ENCODE results near the gene ARRDC4. TPM values are rescaled to one million over a fixed set of nuclear protein-coding genes. Genes with fewer than 3 reads are reported as not detected.

The ARRDC4 gene
- total RNA-seq, 1 experiment from 2014 or later: 3.2 TPM

GRCh38 chr15:97931314-97931713 is 29.2 kb upstream of the ARRDC4 start:
- no peaks in the 10 kb centered on the region for H3K9me3 ChIP-seq
- no peak for DNase-seq
- CTCF ChIA-PET: no interaction called here
- no TSS peak for BruUV-seq (replicated peaks)
- Mint-ChIP-seq H3K9me3 (ENCODE audit: unreplicated experiment) (peaks cover 32% of the 10 kb centered on the region), H3K27me3 (ENCODE audit: insufficient read depth, unreplicated experiment) (no peaks in the 10 kb centered on the region), H3K4me3 (ENCODE audit: unreplicated experiment) (no peak overlapping the region), H3K36me3 (ENCODE audit: insufficient read depth, unreplicated experiment) (no peaks in the 10 kb centered on the region), H3K27ac (ENCODE audit: unreplicated experiment) (no peak overlapping the region), H3K4me1 (ENCODE audit: low read depth, unreplicated experiment) (no peaks in the 10 kb centered on the region)
- no peak overlapping the region for H3K4me3 ChIP-seq (ENCODE audit: low read depth, low read length)
- H3K4me1 ChIP-seq: no peaks in the 10 kb centered on the region
- no peaks in the 10 kb centered on the region for H3K36me3 ChIP-seq (ENCODE audit: control insufficient read depth, insufficient read depth, low read length)
- TF ChIP-seq, protein P1, sequence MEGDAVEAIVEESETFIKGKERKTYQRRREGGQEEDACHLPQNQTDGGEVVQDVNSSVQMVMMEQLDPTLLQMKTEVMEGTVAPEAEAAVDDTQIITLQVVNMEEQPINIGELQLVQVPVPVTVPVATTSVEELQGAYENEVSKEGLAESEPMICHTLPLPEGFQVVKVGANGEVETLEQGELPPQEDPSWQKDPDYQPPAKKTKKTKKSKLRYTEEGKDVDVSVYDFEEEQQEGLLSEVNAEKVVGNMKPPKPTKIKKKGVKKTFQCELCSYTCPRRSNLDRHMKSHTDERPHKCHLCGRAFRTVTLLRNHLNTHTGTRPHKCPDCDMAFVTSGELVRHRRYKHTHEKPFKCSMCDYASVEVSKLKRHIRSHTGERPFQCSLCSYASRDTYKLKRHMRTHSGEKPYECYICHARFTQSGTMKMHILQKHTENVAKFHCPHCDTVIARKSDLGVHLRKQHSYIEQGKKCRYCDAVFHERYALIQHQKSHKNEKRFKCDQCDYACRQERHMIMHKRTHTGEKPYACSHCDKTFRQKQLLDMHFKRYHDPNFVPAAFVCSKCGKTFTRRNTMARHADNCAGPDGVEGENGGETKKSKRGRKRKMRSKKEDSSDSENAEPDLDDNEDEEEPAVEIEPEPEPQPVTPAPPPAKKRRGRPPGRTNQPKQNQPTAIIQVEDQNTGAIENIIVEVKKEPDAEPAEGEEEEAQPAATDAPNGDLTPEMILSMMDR (IDR thresholded peaks at IDR 0.05; ENCODE audit: insufficient read depth in 1 of 2, low read depth in 1 of 2, low read length in 1 of 2, severe bottlenecking in 1 of 2, unreplicated experiment in 1 of 2): no peak
- H3K27me3 ChIP-seq (replicated peaks; ENCODE audit: control insufficient read depth, insufficient read depth, low read length): no peaks in the 10 kb centered on the region
- intact Hi-C loops (cut with micrococcal nuclease; ENCODE audit: unreplicated experiment): no loop called here
- POLR2A ChIA-PET: no interaction called here

DNA sequence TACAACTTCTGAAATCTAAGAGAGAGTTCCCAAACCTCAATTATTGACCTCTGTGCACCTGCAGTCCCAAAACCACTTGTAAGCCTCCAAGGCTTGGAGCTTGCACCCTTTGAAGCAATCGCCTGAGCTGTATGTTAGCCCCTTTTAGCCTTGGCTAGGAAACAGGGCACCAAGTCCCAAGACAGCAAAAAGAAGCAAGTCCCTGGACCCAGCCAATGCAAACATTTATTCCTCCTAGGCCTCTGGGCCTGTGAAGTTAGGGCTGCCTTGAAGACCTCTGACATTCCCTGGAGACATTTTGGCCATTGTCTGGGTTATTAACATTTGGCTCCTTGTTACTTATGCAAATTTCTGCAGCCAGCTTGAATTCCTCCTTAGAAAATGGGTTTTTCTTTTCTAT is 26.9 kb upstream of the ARRDC4 start:
- H3K36me3 ChIP-seq (ENCODE audit: control insufficient read depth, insufficient read depth, low read length): no peaks in the 10 kb centered on the region
- no peak overlapping the region for H3K27ac Mint-ChIP-seq (ENCODE audit: unreplicated experiment)
- intact Hi-C loops (cut with micrococcal nuclease; ENCODE audit: unreplicated experiment): no loop called here
- H3K9me3 ChIP-seq: no peaks in the 10 kb centered on the region; the same call in 1 of the 2 replicates
- H3K4me1 Mint-ChIP-seq (ENCODE audit: low read depth, unreplicated experiment): no peaks in the 10 kb centered on the region
- H3K27me3 ChIP-seq (replicated peaks; ENCODE audit: control insufficient read depth, insufficient read depth, low read length): no peaks in the 10 kb centered on the region
- no peaks in the 10 kb centered on the region for H3K36me3 Mint-ChIP-seq (ENCODE audit: insufficient read depth, unreplicated experiment)
- TF ChIP-seq, protein P1 (IDR thresholded peaks at IDR 0.05; ENCODE audit: insufficient read depth in 1 of 2, low read depth in 1 of 2, low read length in 1 of 2, severe bottlenecking in 1 of 2, unreplicated experiment in 1 of 2): no peak
- POLR2A ChIA-PET: no interaction called here
- BruUV-seq (replicated peaks): no TSS peak
- no peaks in the 10 kb centered on the region for H3K27me3 Mint-ChIP-seq (ENCODE audit: insufficient read depth, unreplicated experiment)
- CTCF ChIA-PET: no interaction called here
- H3K4me1 ChIP-seq: no peaks in the 10 kb centered on the region
- no peak overlapping the region for H3K4me3 Mint-ChIP-seq (ENCODE audit: unreplicated experiment)
- H3K9me3 Mint-ChIP-seq (ENCODE audit: unreplicated experiment): peaks cover 27% of the 10 kb centered on the region
- H3K4me3 ChIP-seq (ENCODE audit: low read depth, low read length): no peak overlapping the region
- DNase-seq: no peak

- no peak for DNase-seq
- Mint-ChIP-seq H3K4me3 (ENCODE audit: unreplicated experiment) (no peak overlapping the region), H3K4me1 (ENCODE audit: low read depth, unreplicated experiment) (no peaks in the 10 kb centered on the region), H3K9me3 (ENCODE audit: unreplicated experiment) (no peaks in the 10 kb centered on the region), H3K27ac (ENCODE audit: unreplicated experiment) (no peak overlapping the region), H3K27me3 (ENCODE audit: insufficient read depth, unreplicated experiment) (no peaks in the 10 kb centered on the region), H3K36me3 (ENCODE audit: insufficient read depth, unreplicated experiment) (no peaks in the 10 kb centered on the region)
- H3K36me3 ChIP-seq (ENCODE audit: control insufficient read depth, insufficient read depth, low read length): no peaks in the 10 kb centered on the region
- H3K4me1 ChIP-seq: no peaks in the 10 kb centered on the region
- no peaks in the 10 kb centered on the region for H3K27me3 ChIP-seq (replicated peaks; ENCODE audit: control insufficient read depth, insufficient read depth, low read length)
- ChIA-PET CTCF (no interaction called here), POLR2A (no interaction called here)
- intact Hi-C loops (cut with micrococcal nuclease; ENCODE audit: unreplicated experiment): no loop called here
- no peaks in the 10 kb centered on the region; the same call in 1 of the 2 replicates for H3K9me3 ChIP-seq
- no TSS peak for BruUV-seq (replicated peaks)
- H3K4me3 ChIP-seq (ENCODE audit: low read depth, low read length): no peak overlapping the region
- TF ChIP-seq, protein P1 (IDR thresholded peaks at IDR 0.05; ENCODE audit: insufficient read depth in 1 of 2, low read depth in 1 of 2, low read length in 1 of 2, severe bottlenecking in 1 of 2, unreplicated experiment in 1 of 2): no peak
Measured at GRCh38 chr15:97940993-97941392, 19.5 kb upstream of the ARRDC4 start.

Measured in Caco-2 (cell line).